Neural cell (in vitro differentiated cells): Measurements from ENCODE around the gene VEGFD.

Experiments
- EP300 ChIP-seq: fragments of 450-650 bp; conservative IDR thresholded peaks from 2 replicates; pipeline ENCODE4 v1.6.1; 2014; ENCODE audit warnings: antibody characterized with exemption, mild to moderate bottlenecking, moderate library complexity; ENCODE audit not compliant: poor library complexity, severe bottlenecking
- EZH2 ChIP-seq: fragments of 200-600, 300-800 bp; shearing (Covaris generic), sonication (generic); IDR thresholded peaks from 2 replicates; pipeline ENCODE4 v1.6.1; 2014; ENCODE audit warnings: antibody characterized with exemption, low read length, borderline replicate concordance, mild to moderate bottlenecking; ENCODE audit not compliant: insufficient read depth, poor library complexity, severe bottlenecking
- MXI1 ChIP-seq: fragments of 450-650 bp; conservative IDR thresholded peaks from 2 replicates; pipeline ENCODE4 v1.6.1; 2014; ENCODE audit warnings: antibody characterized with exemption, mild to moderate bottlenecking; ENCODE audit not compliant: poor library complexity, severe bottlenecking
- POLR2AphosphoS5 ChIP-seq: IDR thresholded peaks from 2 replicates; pipeline ENCODE4 v1.6.1; 2012
- RAD21 ChIP-seq: fragments of 450-650 bp; conservative IDR thresholded peaks from 2 replicates; pipeline ENCODE4 v1.6.1; 2014; ENCODE audit warnings: antibody characterized with exemption, mild to moderate bottlenecking, moderate library complexity
- SMC3 ChIP-seq: fragments of 450-650 bp; conservative IDR thresholded peaks from 2 replicates; pipeline ENCODE4 v1.6.1; 2014; ENCODE audit warnings: antibody characterized with exemption, mild to moderate bottlenecking, moderate library complexity; ENCODE audit not compliant: poor library complexity
- TAF1 ChIP-seq: IDR thresholded peaks from 2 replicates; pipeline ENCODE4 v1.6.1; 2012; ENCODE audit warnings: low read depth
- TF ChIP-seq, protein P1 (sequence below): fragments of 450-650 bp; IDR thresholded peaks from 2 replicates; pipeline ENCODE4 v1.5.1; 2014; ENCODE audit warnings: antibody characterized with exemption, mild to moderate bottlenecking, moderate library complexity; ENCODE audit not compliant: poor library complexity, severe bottlenecking
- TF ChIP-seq, protein P2 (sequence below): IDR thresholded peaks from 2 replicates; pipeline ENCODE4 v1.6.1; 2012; ENCODE audit warnings: borderline replicate concordance

DNA sequence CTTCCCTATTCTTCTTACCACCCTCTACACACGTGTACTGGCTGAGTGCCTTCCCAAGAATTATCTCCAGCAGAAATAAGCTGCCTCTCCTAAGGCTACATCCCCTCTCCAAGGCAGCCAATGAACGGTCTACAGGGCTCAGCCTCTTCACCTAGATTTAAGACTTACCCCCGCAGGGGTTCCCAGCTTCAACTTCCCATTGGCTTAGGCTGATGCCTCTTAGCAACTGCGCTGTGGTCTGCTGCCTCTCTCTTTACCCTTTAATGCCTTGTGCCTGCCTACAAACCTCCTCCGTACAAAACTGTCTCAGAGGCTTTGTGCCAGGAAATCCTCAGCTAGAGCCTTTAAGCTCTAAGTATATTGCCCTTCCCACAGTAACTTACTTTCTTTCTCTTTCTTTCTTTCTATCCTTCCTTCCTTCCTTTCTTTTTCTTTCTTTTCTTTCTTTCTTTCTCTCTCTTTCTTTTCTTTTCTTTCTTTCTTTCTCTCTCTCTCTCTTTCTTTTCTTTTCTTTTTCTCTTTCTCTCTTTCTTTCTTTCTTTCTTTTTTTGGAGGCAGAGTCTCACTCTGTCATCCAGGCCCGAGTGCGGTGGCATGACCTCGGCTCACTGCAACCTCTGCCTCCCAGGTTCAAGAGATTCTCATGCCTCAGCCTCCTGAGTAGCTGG is 33.8 kb downstream of the VEGFD start:
- TF ChIP-seq, protein P1, sequence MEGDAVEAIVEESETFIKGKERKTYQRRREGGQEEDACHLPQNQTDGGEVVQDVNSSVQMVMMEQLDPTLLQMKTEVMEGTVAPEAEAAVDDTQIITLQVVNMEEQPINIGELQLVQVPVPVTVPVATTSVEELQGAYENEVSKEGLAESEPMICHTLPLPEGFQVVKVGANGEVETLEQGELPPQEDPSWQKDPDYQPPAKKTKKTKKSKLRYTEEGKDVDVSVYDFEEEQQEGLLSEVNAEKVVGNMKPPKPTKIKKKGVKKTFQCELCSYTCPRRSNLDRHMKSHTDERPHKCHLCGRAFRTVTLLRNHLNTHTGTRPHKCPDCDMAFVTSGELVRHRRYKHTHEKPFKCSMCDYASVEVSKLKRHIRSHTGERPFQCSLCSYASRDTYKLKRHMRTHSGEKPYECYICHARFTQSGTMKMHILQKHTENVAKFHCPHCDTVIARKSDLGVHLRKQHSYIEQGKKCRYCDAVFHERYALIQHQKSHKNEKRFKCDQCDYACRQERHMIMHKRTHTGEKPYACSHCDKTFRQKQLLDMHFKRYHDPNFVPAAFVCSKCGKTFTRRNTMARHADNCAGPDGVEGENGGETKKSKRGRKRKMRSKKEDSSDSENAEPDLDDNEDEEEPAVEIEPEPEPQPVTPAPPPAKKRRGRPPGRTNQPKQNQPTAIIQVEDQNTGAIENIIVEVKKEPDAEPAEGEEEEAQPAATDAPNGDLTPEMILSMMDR, result no peak
- no peak for TF ChIP-seq RAD21
- TF ChIP-seq, protein P2, sequence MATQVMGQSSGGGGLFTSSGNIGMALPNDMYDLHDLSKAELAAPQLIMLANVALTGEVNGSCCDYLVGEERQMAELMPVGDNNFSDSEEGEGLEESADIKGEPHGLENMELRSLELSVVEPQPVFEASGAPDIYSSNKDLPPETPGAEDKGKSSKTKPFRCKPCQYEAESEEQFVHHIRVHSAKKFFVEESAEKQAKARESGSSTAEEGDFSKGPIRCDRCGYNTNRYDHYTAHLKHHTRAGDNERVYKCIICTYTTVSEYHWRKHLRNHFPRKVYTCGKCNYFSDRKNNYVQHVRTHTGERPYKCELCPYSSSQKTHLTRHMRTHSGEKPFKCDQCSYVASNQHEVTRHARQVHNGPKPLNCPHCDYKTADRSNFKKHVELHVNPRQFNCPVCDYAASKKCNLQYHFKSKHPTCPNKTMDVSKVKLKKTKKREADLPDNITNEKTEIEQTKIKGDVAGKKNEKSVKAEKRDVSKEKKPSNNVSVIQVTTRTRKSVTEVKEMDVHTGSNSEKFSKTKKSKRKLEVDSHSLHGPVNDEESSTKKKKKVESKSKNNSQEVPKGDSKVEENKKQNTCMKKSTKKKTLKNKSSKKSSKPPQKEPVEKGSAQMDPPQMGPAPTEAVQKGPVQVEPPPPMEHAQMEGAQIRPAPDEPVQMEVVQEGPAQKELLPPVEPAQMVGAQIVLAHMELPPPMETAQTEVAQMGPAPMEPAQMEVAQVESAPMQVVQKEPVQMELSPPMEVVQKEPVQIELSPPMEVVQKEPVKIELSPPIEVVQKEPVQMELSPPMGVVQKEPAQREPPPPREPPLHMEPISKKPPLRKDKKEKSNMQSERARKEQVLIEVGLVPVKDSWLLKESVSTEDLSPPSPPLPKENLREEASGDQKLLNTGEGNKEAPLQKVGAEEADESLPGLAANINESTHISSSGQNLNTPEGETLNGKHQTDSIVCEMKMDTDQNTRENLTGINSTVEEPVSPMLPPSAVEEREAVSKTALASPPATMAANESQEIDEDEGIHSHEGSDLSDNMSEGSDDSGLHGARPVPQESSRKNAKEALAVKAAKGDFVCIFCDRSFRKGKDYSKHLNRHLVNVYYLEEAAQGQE, result no peak
- TF ChIP-seq EZH2, result no peak
- TF ChIP-seq POLR2AphosphoS5, result no peak
- TF ChIP-seq TAF1, result no peak
- TF ChIP-seq EP300, result no peak
- no peak for TF ChIP-seq SMC3
- no peak for TF ChIP-seq MXI1
